ENCODE data around the gene RYR1.

GRCh38 chr19:38532939-38533338, 99.4 kb downstream of the RYR1 start:
- TF ChIP-seq CTCF (conservative IDR thresholded peaks at IDR 0.05; ENCODE audit: low read length) (no peak), EZH2phosphoT487 (IDR thresholded peaks at IDR 0.05; ENCODE audit: borderline replicate concordance, low read depth, low read length) (no peak)

Data from OCI-LY7 (cell line).